Tibial artery (tissue), 4 donors: ENCODE measurements around the gene DNAAF8.

ENCODE experiments used
- DNase-seq, 2 donors: peaks; one replicate each; pipeline ENCODE4 v3.0.0-alpha.2; 2019
- H3K27ac ChIP-seq, 2 donors: fragments of 200-600 bp; sonication (generic) in 1 of 2; 1 replicate in 1 of 2; 2 replicates in 1 of 2; pipeline ENCODE4 v1.5.1; 2018 to 2019; ENCODE audit warnings: mild to moderate bottlenecking in 1 of 2
- H3K27me3 ChIP-seq, 2 donors: fragments of 200-600 bp; sonication (generic) in 1 of 2; one replicate each; pipeline versions ENCODE4 v1.5.1 to v1.6.0; 2016 to 2019
- H3K36me3 ChIP-seq, 3 donors: fragments of 200-600 bp; sonication (generic) in 2 of 3; one replicate each; pipeline ENCODE4 v1.5.1; 2016 to 2019; ENCODE audit warnings: mild to moderate bottlenecking in 2 of 3
- H3K4me1 ChIP-seq, 4 donors: fragments of 200-600 bp; sonication (generic) in 2 of 4; 1 replicate in 3 of 4; 2 replicates in 1 of 4; pipeline ENCODE4 v1.5.1; 2016 to 2019
- H3K4me3 ChIP-seq, 2 donors: fragments of 200-600 bp; sonication (generic) in 1 of 2; 1 replicate in 1 of 2; 2 replicates in 1 of 2; pipeline ENCODE4 v1.5.1; 2018 to 2019; ENCODE audit warnings: mild to moderate bottlenecking in 2 of 2
- H3K9me3 ChIP-seq, 3 donors: fragments of 200-600 bp; sonication (generic) in 1 of 3; one replicate each; pipeline ENCODE4 v1.5.1; 2016 to 2019
- intact Hi-C: fragments of 100-400 bp; cut with DNase I; formaldehyde crosslinking; loops from one replicate; pipeline ENCODE4 v1.15.0; 2023; ENCODE audit warnings: low total_unique reads
- TF ChIP-seq, protein P1 (sequence below), 2 experiments: fragments of 200-600 bp in 1 of 2; fragments of 450-650 bp in 1 of 2; IDR thresholded peaks; one replicate each; pipeline ENCODE4 v1.5.1; 2017 to 2019; ENCODE audit warnings: antibody characterized with exemption in 2 of 2, mild to moderate bottlenecking in 1 of 2, moderate library complexity in 1 of 2

DNAAF8 gene

DNA sequence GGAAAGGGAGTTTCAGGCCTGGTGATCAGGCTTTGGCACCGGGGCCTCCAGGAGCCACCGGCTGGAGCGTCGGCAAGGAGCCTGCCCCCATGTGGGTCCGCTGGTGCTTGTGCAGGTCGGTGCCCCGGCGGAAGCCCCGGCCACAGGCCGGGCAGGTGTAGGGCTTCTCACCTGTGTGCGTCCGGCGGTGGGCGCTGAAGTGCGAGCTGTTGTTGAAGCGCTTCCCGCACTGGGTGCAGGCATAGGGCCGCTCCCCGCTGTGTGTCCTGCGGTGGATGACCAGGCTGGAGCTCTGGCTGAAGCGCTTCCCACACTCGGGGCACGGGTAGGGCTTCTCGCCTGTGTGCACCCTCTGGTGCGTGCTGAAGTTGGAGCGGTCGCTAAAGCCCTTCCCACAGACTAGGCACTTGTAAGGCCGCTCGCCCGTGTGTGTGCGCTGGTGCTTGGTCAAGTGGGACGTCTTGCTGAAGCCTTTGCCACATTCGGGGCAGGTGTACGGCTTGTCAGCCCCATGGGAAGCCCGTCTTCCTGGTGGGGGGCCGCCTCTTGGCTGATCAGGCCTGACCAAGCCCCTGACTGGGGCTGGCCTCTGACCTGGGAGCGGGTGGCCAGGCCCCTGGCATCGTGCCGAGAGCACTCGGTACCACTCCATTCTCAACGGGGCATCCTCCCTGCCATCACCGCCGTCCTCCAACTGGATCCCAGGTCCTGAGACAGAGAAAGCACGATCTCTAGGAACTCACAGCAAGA lies 18.2 kb downstream of the DNAAF8 start:
- peaks cover 50 to 93% (median 77%) of the 10 kb centered on the region in 3 donors for H3K36me3 ChIP-seq
- no peak overlapping the region for H3K27ac ChIP-seq
- no peaks in the 10 kb centered on the region for H3K9me3 ChIP-seq
- intact Hi-C loops, result no loop called here
- DNase-seq, result no peak
- H3K4me1 ChIP-seq, result peaks cover 0 to 2% (median under 1%) of the 10 kb centered on the region in 4 donors
- H3K4me3 ChIP-seq, result no peak overlapping the region
- TF ChIP-seq, protein P1, sequence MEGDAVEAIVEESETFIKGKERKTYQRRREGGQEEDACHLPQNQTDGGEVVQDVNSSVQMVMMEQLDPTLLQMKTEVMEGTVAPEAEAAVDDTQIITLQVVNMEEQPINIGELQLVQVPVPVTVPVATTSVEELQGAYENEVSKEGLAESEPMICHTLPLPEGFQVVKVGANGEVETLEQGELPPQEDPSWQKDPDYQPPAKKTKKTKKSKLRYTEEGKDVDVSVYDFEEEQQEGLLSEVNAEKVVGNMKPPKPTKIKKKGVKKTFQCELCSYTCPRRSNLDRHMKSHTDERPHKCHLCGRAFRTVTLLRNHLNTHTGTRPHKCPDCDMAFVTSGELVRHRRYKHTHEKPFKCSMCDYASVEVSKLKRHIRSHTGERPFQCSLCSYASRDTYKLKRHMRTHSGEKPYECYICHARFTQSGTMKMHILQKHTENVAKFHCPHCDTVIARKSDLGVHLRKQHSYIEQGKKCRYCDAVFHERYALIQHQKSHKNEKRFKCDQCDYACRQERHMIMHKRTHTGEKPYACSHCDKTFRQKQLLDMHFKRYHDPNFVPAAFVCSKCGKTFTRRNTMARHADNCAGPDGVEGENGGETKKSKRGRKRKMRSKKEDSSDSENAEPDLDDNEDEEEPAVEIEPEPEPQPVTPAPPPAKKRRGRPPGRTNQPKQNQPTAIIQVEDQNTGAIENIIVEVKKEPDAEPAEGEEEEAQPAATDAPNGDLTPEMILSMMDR (IDR thresholded peaks at IDR 0.05), result no peak
- no peaks in the 10 kb centered on the region for H3K27me3 ChIP-seq

DNA sequence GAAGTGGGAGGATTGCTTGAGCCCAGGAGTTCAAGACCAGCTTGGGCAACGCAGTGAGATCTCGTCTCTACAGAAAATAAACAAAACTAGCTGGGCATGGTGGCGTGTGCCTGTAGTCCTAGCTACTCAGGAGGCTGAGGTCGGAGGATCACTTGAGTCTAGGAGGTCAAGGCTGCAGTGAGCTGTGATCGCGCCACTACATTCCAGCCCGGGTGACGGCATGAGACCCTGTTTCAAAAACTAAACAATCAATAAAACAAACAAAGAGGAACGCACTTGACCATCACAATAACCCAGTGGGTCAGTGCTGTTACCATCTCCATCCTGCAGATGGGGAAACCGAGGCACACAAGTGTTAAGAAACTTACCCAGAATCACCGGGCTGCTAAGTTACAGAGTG lies 18.9 kb downstream of the DNAAF8 start:
- Histone ChIP-seq H3K36me3 (peaks cover 57 to 100% (median 84%) of the 10 kb centered on the region in 3 donors), H3K27ac (no peak overlapping the region)
- TF ChIP-seq, protein P1 (IDR thresholded peaks at IDR 0.05), result no peak

DNA sequence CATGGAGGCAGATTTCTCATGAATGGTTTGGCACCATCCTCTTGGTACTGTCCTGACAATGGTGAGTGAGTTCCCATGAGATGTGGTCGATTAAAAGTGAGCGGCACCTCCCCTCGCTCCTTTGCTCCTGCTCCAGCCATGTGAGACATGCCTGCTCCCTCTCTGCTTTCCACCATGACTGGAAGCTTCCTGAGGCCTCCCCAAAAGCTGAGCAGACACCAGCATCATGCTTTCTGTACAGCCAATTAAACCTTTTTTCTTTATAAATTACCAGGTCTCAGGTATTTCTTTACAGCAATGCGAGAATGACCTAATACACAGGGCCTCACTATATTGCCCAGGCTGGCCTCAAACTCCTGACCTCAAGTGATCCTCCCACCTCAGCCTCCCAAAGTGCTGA lies 20.5 kb downstream of the DNAAF8 start:
- TF ChIP-seq, protein P1 (IDR thresholded peaks at IDR 0.05), result no peak
- Histone ChIP-seq H3K9me3 (no peaks in the 10 kb centered on the region), H3K27me3 (no peaks in the 10 kb centered on the region), H3K36me3 (peaks cover 72 to 100% (median 98%) of the 10 kb centered on the region in 3 donors), H3K4me1 (no peaks in the 10 kb centered on the region), H3K27ac (no peak overlapping the region), H3K4me3 (no peak overlapping the region)
- intact Hi-C loops, result no loop called here
- no peak for DNase-seq

More for the DNA sequence above, 18.9 kb downstream of the DNAAF8 start:
- H3K27me3 ChIP-seq, result no peaks in the 10 kb centered on the region
- H3K4me1 ChIP-seq, result no peaks in the 10 kb centered on the region
- intact Hi-C loops, result no loop called here
- no peak overlapping the region for H3K4me3 ChIP-seq
- DNase-seq, result no peak
- no peaks in the 10 kb centered on the region for H3K9me3 ChIP-seq

DNA sequence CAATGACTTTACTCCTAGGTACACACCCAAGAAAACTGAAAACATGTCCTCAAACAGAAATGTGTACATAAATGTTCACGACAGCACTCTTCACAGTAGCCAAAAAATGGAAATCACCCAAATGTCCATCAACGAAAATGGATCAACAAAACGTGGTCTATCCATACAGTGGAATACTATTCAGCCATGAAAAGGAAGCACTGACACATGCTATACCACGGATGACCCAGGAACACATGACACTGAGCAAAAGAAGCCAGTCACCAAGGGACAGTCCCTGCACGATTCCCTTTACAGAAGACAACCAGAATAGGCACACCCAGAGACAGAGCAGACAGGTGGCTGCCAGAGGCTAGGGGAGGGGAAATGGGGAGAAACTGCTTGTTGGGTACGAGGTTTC lies 21.4 kb downstream of the DNAAF8 start:
- no peak for DNase-seq
- Histone ChIP-seq H3K36me3 (peaks cover 79 to 100% (median 98%) of the 10 kb centered on the region in 3 donors), H3K4me1 (no peaks in the 10 kb centered on the region), H3K27ac (no peak overlapping the region), H3K27me3 (no peaks in the 10 kb centered on the region), H3K4me3 (no peak overlapping the region), H3K9me3 (no peaks in the 10 kb centered on the region)
- TF ChIP-seq, protein P1 (IDR thresholded peaks at IDR 0.05), result no peak
- intact Hi-C loops, result no loop called here

DNA sequence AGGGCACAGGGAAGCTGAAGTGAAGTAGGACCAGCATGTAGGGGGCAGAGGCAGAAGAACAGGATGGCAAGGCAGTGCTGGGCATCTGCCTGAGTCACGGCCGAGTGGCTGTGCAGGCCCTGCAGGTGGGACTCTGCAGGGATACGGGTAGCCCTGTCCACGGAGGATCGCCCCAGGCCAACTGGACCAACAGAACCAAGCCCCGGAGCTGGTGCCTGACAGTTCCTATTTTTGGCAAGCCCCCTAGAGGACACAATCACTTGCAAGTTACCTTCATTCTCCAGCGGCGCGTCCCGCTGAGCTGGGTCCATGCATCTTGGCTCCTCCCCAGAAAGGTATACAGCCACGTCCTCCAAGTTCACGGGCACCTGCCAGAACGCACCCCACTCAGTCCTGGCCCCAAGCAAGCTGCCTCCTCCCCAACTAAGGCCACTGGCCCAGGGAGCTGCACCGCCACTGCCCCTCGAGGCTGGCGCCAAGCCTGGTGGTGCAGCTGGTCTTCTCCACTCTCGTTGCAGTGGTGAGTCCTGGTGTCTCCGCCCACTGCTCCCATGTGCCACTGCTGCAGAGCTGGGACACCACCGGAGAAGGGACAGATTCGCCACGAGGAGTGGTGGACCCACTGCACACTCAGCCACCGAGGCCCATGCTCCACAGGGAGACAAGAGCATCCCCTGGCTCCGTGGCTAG lies 26.0 kb downstream of the DNAAF8 start:
- TF ChIP-seq, protein P1 (IDR thresholded peaks at IDR 0.05), result no peak
- Histone ChIP-seq H3K36me3 (peaks cover 58 to 99% (median 83%) of the 10 kb centered on the region in 3 donors), H3K27ac (no peak overlapping the region), H3K4me1 (peaks cover 0 to 14% (median 5%) of the 10 kb centered on the region in 4 donors), H3K9me3 (no peaks in the 10 kb centered on the region), H3K4me3 (no peak overlapping the region), H3K27me3 (no peaks in the 10 kb centered on the region)
- intact Hi-C loops, result no loop called here
- DNase-seq, result no peak
